D341Med (cell line): ENCODE data around the gene GUCD1.
"Not testable (repeated sequence)": the region's sequence is repeated elsewhere in the genome, so short reads cannot be mapped to it uniquely, and the experiment has no call there.

ENCODE experiments used
- DNase-seq: peaks from one replicate; pipeline ENCODE4 v3.0.0; 2012; ENCODE audit warnings: low spot score

The GUCD1 gene

DNA sequence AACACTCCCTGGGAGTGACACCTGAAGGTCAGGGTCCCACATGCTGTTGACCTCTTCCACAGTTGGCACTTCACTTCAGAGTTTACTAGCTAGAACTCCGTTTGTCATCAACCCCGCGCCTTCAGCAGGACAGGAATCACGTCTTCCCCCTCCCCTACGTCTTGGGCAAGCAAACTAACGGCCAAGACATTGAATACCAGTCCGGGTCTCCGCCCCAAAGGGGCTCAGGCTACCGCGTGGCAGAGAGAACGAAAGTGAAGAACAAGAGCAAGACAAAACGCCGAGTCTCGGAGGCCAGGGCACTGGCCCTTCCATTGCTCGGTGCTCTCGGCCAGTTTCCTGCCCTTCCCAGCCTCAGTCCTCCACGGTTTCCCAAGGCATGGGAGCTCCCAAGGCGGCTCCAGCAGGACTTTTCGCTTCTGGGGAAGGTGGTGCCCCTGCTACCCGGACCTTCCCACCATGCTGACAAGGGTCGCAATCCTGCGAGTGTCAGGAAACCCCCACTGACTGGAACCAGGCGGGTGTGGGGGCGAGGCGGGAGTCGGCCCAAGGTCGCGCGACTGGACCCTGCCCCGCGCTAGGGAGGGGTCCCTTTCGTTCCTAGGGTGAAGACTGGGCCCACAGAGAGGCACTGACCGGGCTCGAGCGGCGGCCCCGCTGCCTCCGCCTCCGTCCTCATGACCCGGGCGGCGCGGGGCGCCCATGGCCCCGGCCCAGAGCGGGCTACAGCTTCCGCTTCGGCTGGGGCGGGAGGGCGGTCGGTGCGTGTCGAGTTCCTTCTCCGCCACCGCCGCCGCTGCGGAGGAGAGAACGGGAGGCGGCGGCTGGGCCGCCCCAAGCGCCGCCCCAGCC lies at the start of gene GUCD1:
TSS of gene GUCD1 (minus strand) at position 826 of the 852 bp plus-strand sequence. CDS start at position 679, 147 bp downstream.
- DNase-seq: no peak

GRCh38 chr22:24603770-24604629 lies 49.1 kb upstream of the GUCD1 start:
- not testable (repeated sequence) for DNase-seq

- DNase-seq: not testable (repeated sequence)
Observed at GRCh38 chr22:24602847-24603769, 48.2 kb upstream of the GUCD1 start, which contains the start of gene GGT1. GGT1 (plus strand) TSS chr22:24603193; CDS start chr22:24611082, 7,889 bp downstream.

DNA sequence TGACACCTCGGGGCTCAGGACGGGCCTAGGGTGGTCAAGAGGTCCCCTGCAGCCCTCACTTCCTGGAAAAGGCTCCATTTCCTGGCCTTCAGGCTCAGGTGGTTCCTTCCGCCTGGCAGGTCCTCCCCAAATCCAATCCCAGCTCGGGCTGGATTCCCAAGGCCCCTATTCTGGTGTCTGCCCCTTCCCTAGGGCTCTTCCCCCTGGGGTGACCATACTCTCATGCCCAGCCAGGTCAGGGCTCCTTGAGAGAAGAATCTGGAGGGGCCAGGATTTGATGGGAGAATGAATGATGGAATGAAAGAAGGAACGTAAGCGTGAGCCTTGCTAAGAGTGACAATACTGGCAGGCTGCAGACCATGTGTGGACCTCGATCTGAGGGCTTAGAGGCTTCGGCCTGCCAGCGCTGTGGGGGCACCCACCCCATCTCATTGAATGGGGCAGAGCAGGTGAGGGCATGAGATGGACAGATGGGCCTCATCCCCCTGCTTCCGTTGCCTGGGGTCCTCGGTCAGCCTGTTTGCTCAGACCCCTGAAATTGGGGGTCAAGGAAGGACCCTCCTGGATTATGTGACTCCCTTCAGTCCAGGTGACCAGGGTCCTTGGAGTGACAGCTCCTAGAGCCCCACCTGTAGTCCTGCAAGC lies 47.3 kb upstream of the GUCD1 start:
- not testable (repeated sequence) for DNase-seq

DNA sequence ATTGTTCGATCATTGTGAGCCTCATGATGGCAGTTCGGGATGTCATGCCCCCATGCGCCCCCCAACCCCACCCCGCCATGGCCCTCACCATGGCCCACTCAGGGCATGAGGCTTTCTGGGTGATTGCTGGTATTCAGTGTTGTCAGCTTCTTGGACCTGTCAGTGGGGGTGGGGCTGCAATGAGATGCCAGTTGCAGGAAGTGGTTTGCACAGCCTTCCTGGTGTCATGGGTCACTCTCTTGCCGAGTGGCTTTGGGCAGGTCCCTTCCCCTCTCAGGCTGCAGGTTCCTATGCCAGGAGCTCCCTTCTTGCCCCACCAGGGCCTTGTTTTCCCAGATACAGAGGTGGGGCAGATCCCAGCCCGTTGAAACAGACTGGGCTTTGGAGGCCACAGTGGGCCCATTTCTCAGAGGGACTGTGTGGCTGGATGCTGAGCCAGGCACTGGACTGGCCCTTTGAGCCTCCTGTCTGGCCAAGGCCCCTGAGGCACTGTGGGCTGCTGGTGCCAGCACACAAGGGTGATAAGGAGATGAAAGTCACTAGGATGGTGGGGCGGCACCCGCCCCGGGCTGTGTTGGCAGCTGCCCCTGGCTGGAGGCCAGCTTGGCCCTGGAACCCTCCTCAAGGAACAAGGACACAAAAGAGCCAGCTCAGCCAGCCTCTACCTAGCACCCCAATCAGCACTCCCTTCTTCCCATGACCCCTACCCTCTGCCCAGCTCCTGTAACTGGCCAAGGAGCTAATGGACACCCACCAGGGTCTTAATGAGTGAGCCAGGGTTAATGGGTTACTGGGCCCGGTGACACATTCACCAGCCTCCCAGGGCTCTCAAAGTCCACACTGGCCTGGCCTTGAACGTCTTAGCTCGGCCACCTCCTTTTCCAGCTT lies 46.5 kb upstream of the GUCD1 start:
- DNase-seq: no peak

DNA sequence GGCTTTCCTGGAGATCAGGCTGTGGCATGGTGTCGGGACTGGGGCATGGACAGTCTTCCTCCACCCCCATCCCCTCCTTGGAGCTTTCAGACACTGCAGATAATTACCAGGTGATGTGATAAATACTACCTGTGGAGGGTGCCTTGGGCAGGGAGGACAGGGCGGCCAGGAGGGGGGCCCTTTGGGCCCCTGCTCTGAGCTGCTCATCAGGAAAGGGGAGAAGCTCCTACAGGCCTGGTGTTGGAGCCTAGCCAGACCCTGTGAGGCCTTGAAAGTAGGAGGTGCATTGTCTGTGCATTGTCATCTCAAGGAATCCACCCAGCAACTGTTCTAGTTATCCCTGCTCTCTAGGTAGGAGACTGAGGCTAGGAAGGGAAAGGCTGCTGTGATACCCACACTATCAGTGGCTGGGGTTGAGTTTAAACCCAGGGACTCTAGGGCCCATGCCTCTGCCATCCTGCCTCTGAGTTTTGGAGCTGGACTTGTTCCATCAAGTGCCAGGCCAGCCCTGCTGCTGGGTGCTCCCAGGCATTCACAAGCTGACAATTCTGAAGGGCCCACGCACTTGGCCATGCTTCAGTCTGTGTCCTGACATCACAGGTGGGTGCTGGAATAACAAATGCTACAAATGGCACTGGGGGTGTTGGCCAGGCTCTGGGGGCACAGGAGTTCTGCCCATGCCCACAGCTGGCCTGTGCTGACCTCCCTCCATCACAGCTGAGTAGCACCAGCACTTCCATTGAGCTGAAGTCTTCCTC lies 45.2 kb upstream of the GUCD1 start:
- DNase-seq: not testable (repeated sequence)

GRCh38 chr22:24599514-24599913 lies 44.6 kb upstream of the GUCD1 start:
- no peak for DNase-seq

DNA sequence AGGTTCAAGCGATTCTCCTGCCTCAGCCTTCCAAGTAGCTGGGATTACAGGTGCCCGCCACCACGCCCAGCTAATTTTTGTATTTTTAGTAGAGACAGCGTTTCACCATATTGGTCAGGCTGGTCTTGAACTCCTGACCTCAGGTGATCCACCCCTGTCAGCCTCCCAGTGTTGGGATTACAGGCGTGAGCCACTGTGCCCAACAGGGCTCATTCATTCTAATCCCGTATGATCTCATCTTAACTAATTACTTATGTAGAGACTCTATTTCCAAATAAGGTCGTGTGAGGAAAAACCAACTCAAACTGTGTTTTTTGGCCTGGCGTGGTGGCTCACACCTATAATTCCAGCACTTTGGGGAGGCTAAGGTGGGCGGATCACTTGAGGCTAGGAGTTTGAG lies 42.1 kb upstream of the GUCD1 start:
- DNase-seq: not testable (repeated sequence)

DNA sequence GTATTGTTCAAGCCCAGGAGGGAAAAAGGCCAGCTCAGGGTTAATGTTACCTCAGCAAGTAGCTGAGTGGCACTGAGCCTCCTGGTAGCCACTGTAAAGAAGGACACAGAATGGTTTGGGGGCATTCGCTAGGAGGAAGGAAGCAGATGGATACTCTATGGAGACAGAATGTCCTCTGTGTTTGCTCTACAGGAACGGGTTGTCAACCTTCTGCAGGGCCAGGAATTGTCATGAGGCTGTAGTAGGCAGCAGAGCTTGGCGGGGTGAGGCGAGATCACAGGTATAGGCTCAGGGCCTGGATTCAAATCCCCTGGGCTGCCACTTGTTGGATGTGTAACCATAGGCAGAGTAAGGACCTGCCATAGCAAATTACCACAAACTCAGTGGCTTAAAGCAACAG lies 40.9 kb upstream of the GUCD1 start:
- DNase-seq: no peak

GRCh38 chr22:24595228-24595627 lies 40.3 kb upstream of the GUCD1 start:
- no peak for DNase-seq

GRCh38 chr22:24594569-24595120 lies 39.7 kb upstream of the GUCD1 start:
- peak; percentile 22 for DNase-seq

DNA sequence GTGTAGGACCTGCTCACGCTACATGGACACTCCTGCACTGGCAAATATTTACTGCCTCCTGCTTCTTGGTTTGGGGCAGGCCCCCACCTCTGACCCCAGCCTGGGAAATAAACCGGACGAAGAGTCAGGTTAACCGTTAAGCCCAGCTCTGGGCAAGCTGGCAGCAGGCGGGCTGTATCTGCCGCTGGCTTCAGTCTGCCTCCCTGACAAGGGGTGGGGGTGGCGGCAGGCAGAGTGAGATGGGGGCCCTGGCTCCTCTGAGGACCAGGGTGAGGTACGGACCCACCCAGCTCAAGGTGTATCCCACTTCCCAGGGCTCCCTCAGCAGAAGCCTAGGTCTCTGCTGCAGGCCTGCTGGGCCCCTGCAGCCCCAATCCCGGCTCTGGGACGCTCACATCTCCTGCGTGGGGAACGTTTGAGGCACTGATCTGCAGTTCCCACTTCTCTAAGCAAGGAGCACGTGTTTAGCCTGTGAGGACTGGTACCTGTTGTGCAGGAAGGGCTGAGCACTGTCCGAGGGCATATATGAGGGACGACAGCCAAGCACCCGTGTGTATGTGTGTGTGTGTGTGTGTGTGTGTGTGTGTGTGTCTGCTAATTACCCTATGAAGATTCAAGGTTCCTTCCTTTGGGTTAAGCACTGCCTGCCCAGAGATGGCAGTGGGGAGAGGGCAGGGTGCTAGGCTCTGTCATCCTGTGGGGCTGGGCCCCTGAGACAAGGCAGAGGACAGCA lies 39.1 kb upstream of the GUCD1 start:
- DNase-seq: peak; percentile 33

DNA sequence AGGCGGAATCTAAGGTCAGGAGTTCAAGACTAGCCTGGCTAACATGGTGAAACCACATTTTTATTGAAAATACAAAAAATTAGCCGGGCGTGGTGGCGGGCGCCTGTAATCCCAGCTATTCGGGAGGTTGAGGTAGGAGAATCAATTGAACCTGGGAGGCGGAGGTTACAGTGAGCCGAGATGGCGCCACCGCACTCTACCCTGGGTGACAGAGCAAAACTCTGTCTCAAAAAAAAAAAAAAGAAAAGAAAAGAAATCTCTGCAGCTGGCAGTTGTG lies 38.6 kb upstream of the GUCD1 start:
- DNase-seq: not testable (repeated sequence)

DNA sequence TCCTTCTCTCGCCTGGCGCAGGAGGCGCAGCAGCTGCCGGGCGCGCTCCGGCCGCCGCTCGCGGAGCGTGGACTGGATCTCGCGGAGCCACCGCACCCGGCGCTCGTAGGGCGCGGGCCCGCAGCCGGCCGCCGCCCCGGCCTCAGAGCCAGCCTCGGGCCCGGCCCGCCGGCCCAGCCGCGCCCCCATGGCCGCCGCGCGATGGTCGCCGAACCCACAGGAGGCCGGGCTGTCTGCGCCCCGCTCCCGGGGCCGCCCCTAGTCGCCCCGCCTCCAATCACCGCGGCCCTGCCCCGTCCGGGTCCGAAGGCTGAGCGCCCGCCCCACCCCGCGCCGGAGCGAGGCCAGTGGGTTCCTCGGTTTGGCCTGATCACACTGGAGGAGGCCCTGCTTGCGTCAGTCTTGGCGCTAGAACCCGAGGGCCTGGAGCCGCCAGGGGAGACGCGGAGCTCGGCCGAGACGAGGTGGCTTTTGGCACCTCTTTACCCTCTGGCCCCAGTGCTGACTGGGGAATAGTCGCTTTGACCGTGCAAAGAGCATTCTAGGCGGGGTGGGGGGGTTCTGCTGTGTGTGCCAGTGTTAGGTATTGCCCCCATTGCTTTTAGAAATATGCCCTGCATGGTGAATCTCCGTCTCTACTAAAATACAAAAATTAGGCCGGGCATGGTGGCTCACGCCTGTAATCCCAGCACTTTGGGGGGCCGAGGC lies 38.1 kb upstream of the GUCD1 start, which contains the start of gene LRRC75B:
TSS of gene LRRC75B (minus strand) at position 223 of the 708 bp plus-strand sequence. CDS start at position 189, 34 bp downstream.
- DNase-seq: peak; percentile 82

GRCh38 chr22:24592058-24592850 lies 37.3 kb upstream of the GUCD1 start:
- DNase-seq: no peak

- no peak for DNase-seq
Observed at GRCh38 chr22:24591286-24591830, 36.4 kb upstream of the GUCD1 start.
